NT2/D1 (cell line): Measurements from ENCODE around the gene ANKRD29.

Source experiments
- YY1 ChIP-seq: IDR thresholded peaks from 2 replicates; pipeline ENCODE4 v1.6.1; 2011; ENCODE audit not compliant: insufficient read length, insufficient read depth
- ZNF274 ChIP-seq: IDR thresholded peaks from 2 replicates; pipeline ENCODE4 v1.6.1; 2011; ENCODE audit warnings: mild to moderate bottlenecking, low read depth, low read length

DNA sequence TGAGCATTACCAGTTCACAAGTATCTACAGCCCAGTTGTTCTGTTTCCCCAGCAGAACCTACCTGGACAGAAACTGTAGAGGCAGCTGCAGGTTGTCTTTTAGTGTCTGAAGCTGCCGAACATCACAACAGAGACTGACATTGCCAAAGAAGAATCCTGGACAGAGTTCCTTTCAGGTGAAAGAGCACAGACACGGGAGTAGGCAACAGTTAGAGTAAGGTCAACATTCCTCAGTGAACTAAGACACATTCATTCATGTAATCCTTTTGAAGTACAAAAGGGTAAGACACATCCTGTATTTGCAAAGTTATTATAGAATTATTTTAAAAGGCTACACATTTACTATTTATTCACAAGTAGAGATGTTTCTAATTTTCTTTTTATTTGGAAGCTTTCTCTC, 90.7 kb downstream of the ANKRD29 start:
- TF ChIP-seq YY1 (no peak), ZNF274 (no peak)
